Astrocyte of the spinal cord (primary cell): ENCODE results near the gene CRYBG2.

Source experiments
- DNase-seq: peaks from one replicate; pipeline ENCODE4 v3.0.0; 2011; ENCODE audit warnings: low read depth, low spot score
- H3K4me3 ChIP-seq: 2 replicates; pipeline ENCODE4 v1.5.1; 2011; ENCODE audit warnings: low read depth, mild to moderate bottlenecking, low read length, moderate library complexity
- CTCF ChIP-seq: IDR thresholded peaks from 2 replicates; pipeline ENCODE4 v1.5.1; 2012; ENCODE audit warnings: low read depth, mild to moderate bottlenecking, low read length, inconsistent platforms
- in situ Hi-C: cut with HindIII; loops from 2 replicates; pipeline ENCODE4 v1.10.0; 2017; ENCODE audit warnings: low sequenced_read_pairs

The CRYBG2 gene

DNA sequence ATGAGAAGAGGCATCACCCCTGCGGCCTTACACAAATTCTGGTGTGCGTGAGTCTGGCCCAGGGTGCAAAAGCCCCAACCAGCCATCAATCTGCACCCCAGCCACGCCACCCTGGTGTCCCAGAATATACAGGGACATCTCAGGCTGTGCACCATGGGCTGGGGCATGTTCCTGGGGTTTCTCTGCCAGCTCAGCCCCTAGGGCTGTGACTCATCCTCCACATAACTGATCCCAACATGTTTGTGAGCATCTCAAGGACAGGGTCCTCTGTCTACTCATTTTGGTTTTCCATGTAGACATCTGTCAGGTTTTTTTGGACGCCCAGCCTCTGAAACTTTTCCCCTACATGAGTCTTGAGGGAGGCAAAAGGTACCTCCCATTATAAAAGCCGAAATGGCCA is 18.1 kb upstream of the CRYBG2 start:
- in situ Hi-C loops, result no loop called here
- no peak for TF ChIP-seq CTCF
- DNase-seq, result no peak
- no peak overlapping the region for H3K4me3 ChIP-seq

- H3K4me3 ChIP-seq, result no peak overlapping the region
- TF ChIP-seq CTCF, result no peak
- in situ Hi-C loops, result no loop called here
- DNase-seq, result no peak
Observed at GRCh38 chr1:26370591-26371382, 16.9 kb upstream of the CRYBG2 start.

DNA sequence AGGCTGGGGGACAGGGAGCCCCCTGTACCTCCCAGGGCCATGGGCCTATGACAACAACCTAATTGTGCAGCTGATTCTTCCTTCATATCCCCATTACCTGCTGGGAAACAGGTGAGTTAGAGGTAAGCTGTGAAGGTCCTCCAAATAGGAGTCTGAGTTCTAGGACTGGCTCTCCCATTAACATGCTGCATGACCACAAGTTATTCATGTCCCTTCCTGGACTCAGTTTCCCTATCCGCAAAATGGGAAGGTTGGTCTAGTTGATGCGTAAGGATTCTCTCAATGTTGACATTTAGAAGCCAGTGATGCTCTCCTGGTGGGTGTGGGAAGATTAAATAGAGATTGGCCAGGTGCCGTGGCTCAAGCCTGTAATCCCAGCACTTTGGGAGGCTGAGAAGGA is 14.6 kb upstream of the CRYBG2 start:
- DNase-seq, result no peak
- no peak overlapping the region for H3K4me3 ChIP-seq
- in situ Hi-C loops, result no loop called here
- TF ChIP-seq CTCF, result no peak

GRCh38 chr1:26368006-26368405 is 14.1 kb upstream of the CRYBG2 start:
- no peak overlapping the region for H3K4me3 ChIP-seq
- no peak for DNase-seq
- no peak for TF ChIP-seq CTCF
- in situ Hi-C loops, result no loop called here

DNA sequence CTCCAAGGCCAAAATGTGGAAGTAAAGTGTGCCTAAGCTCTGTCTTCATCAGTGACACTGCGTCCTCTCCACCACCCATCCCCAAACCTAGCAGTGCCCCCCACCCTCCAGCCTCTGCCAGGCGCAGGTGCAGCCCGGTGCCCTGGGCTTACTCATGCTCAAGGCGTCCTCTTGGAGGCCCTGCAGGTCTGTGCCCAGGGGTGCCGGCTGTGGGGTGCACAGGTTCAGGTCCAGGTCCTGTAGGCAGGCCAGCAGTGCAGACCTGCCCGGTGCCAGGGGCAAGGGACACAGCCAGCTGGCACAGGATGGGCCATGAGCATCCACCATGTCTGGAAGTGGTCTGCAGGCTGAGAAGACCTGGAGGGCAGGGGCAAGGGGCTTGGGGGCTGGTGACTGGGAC is 13.5 kb upstream of the CRYBG2 start:
- in situ Hi-C loops, result no loop called here

GRCh38 chr1:26364956-26365355 is 11.0 kb upstream of the CRYBG2 start:
- no peak for TF ChIP-seq CTCF
- DNase-seq, result no peak
- in situ Hi-C loops, result no loop called here
- no peak overlapping the region for H3K4me3 ChIP-seq

More for the DNA sequence above, 13.5 kb upstream of the CRYBG2 start:
- TF ChIP-seq CTCF, result no peak
- no peak overlapping the region for H3K4me3 ChIP-seq
- DNase-seq, result no peak
